Vagina (tissue), 2 donors: Measurements from ENCODE around the gene PLD5.

Experiments used
- POLR2A ChIP-seq, 2 donors: fragments of 450-650 bp; IDR thresholded peaks; one replicate each; pipeline ENCODE4 v1.6.1; 2017; ENCODE audit warnings: antibody characterized with exemption in 2 of 2, mild to moderate bottlenecking in 2 of 2, moderate library complexity in 2 of 2
- POLR2AphosphoS5 ChIP-seq, 2 donors: sonication (generic); formaldehyde crosslinking; IDR thresholded peaks; one replicate each; pipeline ENCODE4 v1.9.0; 2017; ENCODE audit warnings: antibody characterized with exemption in 2 of 2, mild to moderate bottlenecking in 2 of 2, low read depth in 1 of 2; ENCODE audit not compliant: insufficient read depth in 1 of 2
- TF ChIP-seq, protein P1 (sequence below), 3 experiments: fragments of 450-650 bp in 2 of 3; fragments of 200-600 bp in 1 of 3; sonication (generic) in 1 of 3; IDR thresholded peaks; one replicate each; pipeline ENCODE4 v1.5.1; 2017 to 2019; ENCODE audit warnings: antibody characterized with exemption in 3 of 3, mild to moderate bottlenecking in 2 of 3, moderate library complexity in 2 of 3

DNA sequence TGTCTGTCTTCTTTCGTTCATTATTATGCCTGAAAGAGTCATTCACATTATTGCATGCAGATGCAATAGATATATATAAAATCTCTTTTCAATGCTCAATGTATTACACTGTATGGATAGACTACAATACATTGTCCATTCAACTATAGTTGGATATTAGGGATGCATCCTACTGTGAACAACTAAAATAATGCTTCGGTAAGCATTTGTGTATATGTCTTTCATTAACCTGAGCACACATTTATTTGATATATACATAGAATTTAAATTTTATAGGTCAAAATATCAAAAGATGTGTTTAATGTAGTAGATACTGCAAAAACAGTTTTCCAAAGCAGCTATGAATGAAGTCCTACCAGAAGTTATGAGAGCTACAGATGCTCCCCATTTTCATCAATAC lies 8.9 kb downstream of the PLD5 start:
- TF ChIP-seq, protein P1, sequence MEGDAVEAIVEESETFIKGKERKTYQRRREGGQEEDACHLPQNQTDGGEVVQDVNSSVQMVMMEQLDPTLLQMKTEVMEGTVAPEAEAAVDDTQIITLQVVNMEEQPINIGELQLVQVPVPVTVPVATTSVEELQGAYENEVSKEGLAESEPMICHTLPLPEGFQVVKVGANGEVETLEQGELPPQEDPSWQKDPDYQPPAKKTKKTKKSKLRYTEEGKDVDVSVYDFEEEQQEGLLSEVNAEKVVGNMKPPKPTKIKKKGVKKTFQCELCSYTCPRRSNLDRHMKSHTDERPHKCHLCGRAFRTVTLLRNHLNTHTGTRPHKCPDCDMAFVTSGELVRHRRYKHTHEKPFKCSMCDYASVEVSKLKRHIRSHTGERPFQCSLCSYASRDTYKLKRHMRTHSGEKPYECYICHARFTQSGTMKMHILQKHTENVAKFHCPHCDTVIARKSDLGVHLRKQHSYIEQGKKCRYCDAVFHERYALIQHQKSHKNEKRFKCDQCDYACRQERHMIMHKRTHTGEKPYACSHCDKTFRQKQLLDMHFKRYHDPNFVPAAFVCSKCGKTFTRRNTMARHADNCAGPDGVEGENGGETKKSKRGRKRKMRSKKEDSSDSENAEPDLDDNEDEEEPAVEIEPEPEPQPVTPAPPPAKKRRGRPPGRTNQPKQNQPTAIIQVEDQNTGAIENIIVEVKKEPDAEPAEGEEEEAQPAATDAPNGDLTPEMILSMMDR (IDR thresholded peaks at IDR 0.05), result no peak
- TF ChIP-seq POLR2A (IDR thresholded peaks at IDR 0.05), result no peak
- TF ChIP-seq POLR2AphosphoS5 (IDR thresholded peaks at IDR 0.05; ENCODE audit: insufficient read depth in 1 of 2, low read depth in 1 of 2), result no peak
